Measurements from ENCODE around the gene TAAR6. TPM values are rescaled to one million over a fixed set of nuclear protein-coding genes. Genes with fewer than 3 reads are reported as not detected.

Gene TAAR6
- polyA plus RNA-seq, 1 donor from 2014 or later, result not detected

DNA sequence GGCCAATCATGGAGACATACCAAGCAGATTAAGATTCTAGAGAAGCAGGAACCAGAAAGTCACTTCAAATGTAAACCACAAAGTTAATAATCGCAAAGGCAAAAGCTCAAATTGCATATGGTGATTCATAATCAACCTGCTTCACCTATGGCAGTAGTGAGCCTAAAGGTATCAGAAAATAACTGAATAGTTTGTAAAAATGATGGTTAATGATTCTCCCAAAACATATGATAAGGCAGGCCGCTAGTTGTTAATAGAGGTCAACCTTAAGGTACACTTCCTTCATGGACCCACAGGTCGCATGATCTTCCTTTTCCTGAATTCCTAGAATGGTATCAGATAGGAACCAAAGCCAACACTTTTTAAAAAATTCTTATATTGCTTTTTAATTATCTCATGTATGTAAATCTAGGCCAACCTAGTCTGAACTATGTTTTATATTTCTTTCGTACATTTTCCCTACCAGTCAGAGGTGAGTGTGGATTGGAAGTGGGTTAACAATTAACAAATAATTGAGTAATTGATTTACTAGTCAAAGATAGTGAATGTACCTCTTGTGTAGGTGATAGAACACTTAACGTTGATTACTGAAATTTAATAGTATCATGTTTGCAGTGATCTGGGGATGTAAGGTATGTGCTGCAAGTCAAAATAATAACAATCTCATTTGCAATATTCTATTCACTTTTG is 37.6 kb downstream of the TAAR6 start:
- Histone ChIP-seq H3K79me2 (replicated peaks; ENCODE audit: insufficient read depth, low read length) (no peaks in the 10 kb centered on the region), H3K9me2 (ENCODE audit: insufficient read depth, low read length) (no peaks in the 10 kb centered on the region), H2AFZ (ENCODE audit: low read depth, low read length) (no peak overlapping the region), H3F3A (ENCODE audit: insufficient read depth, low read length, poor library complexity, severe bottlenecking) (no peaks in the 10 kb centered on the region), H3K9ac (ENCODE audit: low read length) (no peak overlapping the region), H4K20me1 (ENCODE audit: insufficient read depth) (no peaks in the 10 kb centered on the region), H3K36me3 (ENCODE audit: insufficient read depth, low read length) (no peaks in the 10 kb centered on the region), H3K27me3 (ENCODE audit: insufficient read depth, low read depth, low read length) (no peaks in the 10 kb centered on the region), H3K4me3 (ENCODE audit: low read length) (no peak overlapping the region), H3K4me2 (ENCODE audit: low read length) (no peak overlapping the region), H3K27ac (ENCODE audit: low read length) (no peak overlapping the region), H3K9me3 (ENCODE audit: low read length) (no peaks in the 10 kb centered on the region)
- TF ChIP-seq, protein P1, sequence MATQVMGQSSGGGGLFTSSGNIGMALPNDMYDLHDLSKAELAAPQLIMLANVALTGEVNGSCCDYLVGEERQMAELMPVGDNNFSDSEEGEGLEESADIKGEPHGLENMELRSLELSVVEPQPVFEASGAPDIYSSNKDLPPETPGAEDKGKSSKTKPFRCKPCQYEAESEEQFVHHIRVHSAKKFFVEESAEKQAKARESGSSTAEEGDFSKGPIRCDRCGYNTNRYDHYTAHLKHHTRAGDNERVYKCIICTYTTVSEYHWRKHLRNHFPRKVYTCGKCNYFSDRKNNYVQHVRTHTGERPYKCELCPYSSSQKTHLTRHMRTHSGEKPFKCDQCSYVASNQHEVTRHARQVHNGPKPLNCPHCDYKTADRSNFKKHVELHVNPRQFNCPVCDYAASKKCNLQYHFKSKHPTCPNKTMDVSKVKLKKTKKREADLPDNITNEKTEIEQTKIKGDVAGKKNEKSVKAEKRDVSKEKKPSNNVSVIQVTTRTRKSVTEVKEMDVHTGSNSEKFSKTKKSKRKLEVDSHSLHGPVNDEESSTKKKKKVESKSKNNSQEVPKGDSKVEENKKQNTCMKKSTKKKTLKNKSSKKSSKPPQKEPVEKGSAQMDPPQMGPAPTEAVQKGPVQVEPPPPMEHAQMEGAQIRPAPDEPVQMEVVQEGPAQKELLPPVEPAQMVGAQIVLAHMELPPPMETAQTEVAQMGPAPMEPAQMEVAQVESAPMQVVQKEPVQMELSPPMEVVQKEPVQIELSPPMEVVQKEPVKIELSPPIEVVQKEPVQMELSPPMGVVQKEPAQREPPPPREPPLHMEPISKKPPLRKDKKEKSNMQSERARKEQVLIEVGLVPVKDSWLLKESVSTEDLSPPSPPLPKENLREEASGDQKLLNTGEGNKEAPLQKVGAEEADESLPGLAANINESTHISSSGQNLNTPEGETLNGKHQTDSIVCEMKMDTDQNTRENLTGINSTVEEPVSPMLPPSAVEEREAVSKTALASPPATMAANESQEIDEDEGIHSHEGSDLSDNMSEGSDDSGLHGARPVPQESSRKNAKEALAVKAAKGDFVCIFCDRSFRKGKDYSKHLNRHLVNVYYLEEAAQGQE (IDR thresholded peaks at IDR 0.05; ENCODE audit: borderline replicate concordance), result no peak
- no peak for TF ChIP-seq POLR2AphosphoS5 (IDR thresholded peaks at IDR 0.05)
- no peak for TF ChIP-seq EZH2 (IDR thresholded peaks at IDR 0.05; ENCODE audit: borderline replicate concordance, insufficient read depth, low read length, poor library complexity, severe bottlenecking)
- no peak for TF ChIP-seq RAD21 (conservative IDR thresholded peaks at IDR 0.05)
- no peak for TF ChIP-seq EP300 (conservative IDR thresholded peaks at IDR 0.05; ENCODE audit: poor library complexity, severe bottlenecking)
- TF ChIP-seq, protein P2, sequence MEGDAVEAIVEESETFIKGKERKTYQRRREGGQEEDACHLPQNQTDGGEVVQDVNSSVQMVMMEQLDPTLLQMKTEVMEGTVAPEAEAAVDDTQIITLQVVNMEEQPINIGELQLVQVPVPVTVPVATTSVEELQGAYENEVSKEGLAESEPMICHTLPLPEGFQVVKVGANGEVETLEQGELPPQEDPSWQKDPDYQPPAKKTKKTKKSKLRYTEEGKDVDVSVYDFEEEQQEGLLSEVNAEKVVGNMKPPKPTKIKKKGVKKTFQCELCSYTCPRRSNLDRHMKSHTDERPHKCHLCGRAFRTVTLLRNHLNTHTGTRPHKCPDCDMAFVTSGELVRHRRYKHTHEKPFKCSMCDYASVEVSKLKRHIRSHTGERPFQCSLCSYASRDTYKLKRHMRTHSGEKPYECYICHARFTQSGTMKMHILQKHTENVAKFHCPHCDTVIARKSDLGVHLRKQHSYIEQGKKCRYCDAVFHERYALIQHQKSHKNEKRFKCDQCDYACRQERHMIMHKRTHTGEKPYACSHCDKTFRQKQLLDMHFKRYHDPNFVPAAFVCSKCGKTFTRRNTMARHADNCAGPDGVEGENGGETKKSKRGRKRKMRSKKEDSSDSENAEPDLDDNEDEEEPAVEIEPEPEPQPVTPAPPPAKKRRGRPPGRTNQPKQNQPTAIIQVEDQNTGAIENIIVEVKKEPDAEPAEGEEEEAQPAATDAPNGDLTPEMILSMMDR (IDR thresholded peaks at IDR 0.05; ENCODE audit: poor library complexity, severe bottlenecking), result no peak
- no peak for TF ChIP-seq MXI1 (conservative IDR thresholded peaks at IDR 0.05; ENCODE audit: poor library complexity, severe bottlenecking)
- TF ChIP-seq SMC3 (conservative IDR thresholded peaks at IDR 0.05; ENCODE audit: poor library complexity), result no peak

DNA sequence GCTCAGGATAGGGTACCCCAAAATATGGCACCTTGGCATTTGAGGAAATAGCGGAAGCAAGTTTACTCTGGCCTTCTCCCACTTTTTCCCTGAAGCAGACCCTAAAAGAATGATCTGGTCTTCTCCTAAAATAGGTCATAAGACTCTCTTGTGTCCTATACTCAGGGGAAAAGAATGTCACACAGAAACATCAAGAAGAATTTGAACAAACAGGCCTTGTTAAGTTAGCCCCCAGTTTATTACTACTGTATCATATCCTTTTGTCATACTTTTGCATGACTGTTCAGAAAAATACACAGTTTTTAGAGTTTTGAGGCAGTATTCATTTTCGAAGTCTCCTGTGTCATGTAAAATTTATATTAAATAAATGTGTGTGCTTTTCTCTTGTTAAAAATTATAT is 41.5 kb downstream of the TAAR6 start:
- Histone ChIP-seq H4K20me1 (ENCODE audit: insufficient read depth) (no peaks in the 10 kb centered on the region), H3K27ac (ENCODE audit: low read length) (no peak overlapping the region), H3K4me2 (ENCODE audit: low read length) (no peak overlapping the region), H3K9ac (ENCODE audit: low read length) (no peak overlapping the region), H3F3A (ENCODE audit: insufficient read depth, low read length, poor library complexity, severe bottlenecking) (no peaks in the 10 kb centered on the region), H3K79me2 (replicated peaks; ENCODE audit: insufficient read depth, low read length) (no peaks in the 10 kb centered on the region), H3K4me3 (ENCODE audit: low read length) (no peak overlapping the region), H3K9me2 (ENCODE audit: insufficient read depth, low read length) (no peaks in the 10 kb centered on the region), H3K9me3 (ENCODE audit: low read length) (no peaks in the 10 kb centered on the region), H3K36me3 (ENCODE audit: insufficient read depth, low read length) (no peaks in the 10 kb centered on the region), H2AFZ (ENCODE audit: low read depth, low read length) (no peak overlapping the region), H3K27me3 (ENCODE audit: insufficient read depth, low read depth, low read length) (no peaks in the 10 kb centered on the region)
- TF ChIP-seq EZH2 (IDR thresholded peaks at IDR 0.05; ENCODE audit: borderline replicate concordance, insufficient read depth, low read length, poor library complexity, severe bottlenecking), result no peak
- TF ChIP-seq RAD21 (conservative IDR thresholded peaks at IDR 0.05), result no peak
- TF ChIP-seq, protein P1 (IDR thresholded peaks at IDR 0.05; ENCODE audit: borderline replicate concordance), result no peak
- TF ChIP-seq SMC3 (conservative IDR thresholded peaks at IDR 0.05; ENCODE audit: poor library complexity), result no peak
- no peak for TF ChIP-seq POLR2AphosphoS5 (IDR thresholded peaks at IDR 0.05)
- TF ChIP-seq TAF1 (IDR thresholded peaks at IDR 0.05; ENCODE audit: low read depth), result no peak
- TF ChIP-seq, protein P2 (IDR thresholded peaks at IDR 0.05; ENCODE audit: poor library complexity, severe bottlenecking), result no peak
- TF ChIP-seq MXI1 (conservative IDR thresholded peaks at IDR 0.05; ENCODE audit: poor library complexity, severe bottlenecking), result no peak
- no peak for TF ChIP-seq EP300 (conservative IDR thresholded peaks at IDR 0.05; ENCODE audit: poor library complexity, severe bottlenecking)

All from neural cell (in vitro differentiated cells).